ENCODE data around the gene PLCB4.
"Not testable (repeated sequence)": the region's sequence is repeated elsewhere in the genome, so short reads cannot be mapped to it uniquely, and the experiment has no call there.

The PLCB4 gene

GRCh38 chr20:9144643-9145042, 75.8 kb downstream of the PLCB4 start:
- FAIRE-seq = no peak

- no peak for FAIRE-seq
Observed at GRCh38 chr20:9145142-9145541, 76.3 kb downstream of the PLCB4 start.

GRCh38 chr20:9146649-9147048, 77.8 kb downstream of the PLCB4 start:
- no peak for FAIRE-seq

- no peak for FAIRE-seq
Observed at GRCh38 chr20:9147547-9148024, 78.7 kb downstream of the PLCB4 start.

- FAIRE-seq = no peak
Observed at GRCh38 chr20:9148291-9148690, 79.4 kb downstream of the PLCB4 start.

- FAIRE-seq = no peak
Observed at GRCh38 chr20:9149087-9149486, 80.2 kb downstream of the PLCB4 start.

- peak; percentile 53 for FAIRE-seq
Observed at GRCh38 chr20:9149796-9150195, 80.9 kb downstream of the PLCB4 start.

GRCh38 chr20:9150679-9151078, 81.8 kb downstream of the PLCB4 start:
- FAIRE-seq = no peak

GRCh38 chr20:9152139-9152538, 83.3 kb downstream of the PLCB4 start:
- FAIRE-seq = not testable (repeated sequence)

GRCh38 chr20:9154464-9155024, 85.7 kb downstream of the PLCB4 start:
- FAIRE-seq = no peak

- peak; percentile 58 for FAIRE-seq
Observed at GRCh38 chr20:9156529-9157280, 87.8 kb downstream of the PLCB4 start.

- FAIRE-seq = no peak
Observed at GRCh38 chr20:9160331-9160730, 91.4 kb downstream of the PLCB4 start.

GRCh38 chr20:9160757-9161156, 91.9 kb downstream of the PLCB4 start:
- FAIRE-seq = no peak

GRCh38 chr20:9161311-9161710, 92.4 kb downstream of the PLCB4 start:
- no peak for FAIRE-seq

- FAIRE-seq = no peak
Observed at GRCh38 chr20:9163251-9163650, 94.4 kb downstream of the PLCB4 start.

GRCh38 chr20:9163995-9164394, 95.1 kb downstream of the PLCB4 start:
- peak; percentile 9 for FAIRE-seq

GRCh38 chr20:9165261-9165660, 96.4 kb downstream of the PLCB4 start:
- no peak for FAIRE-seq

GRCh38 chr20:9166153-9166780, 97.4 kb downstream of the PLCB4 start:
- no peak for FAIRE-seq

GRCh38 chr20:9169409-9169808, 100.5 kb downstream of the PLCB4 start:
- no peak for FAIRE-seq

GRCh38 chr20:9172851-9173250, 104.0 kb downstream of the PLCB4 start:
- no peak for FAIRE-seq

GRCh38 chr20:9177278-9177677, 108.4 kb downstream of the PLCB4 start:
- FAIRE-seq = no peak

- FAIRE-seq = no peak
Observed at GRCh38 chr20:9179193-9179802, 110.4 kb downstream of the PLCB4 start.

- no peak for FAIRE-seq
Observed at GRCh38 chr20:9179867-9180266, 111.0 kb downstream of the PLCB4 start.
